GM18870 (cell line): ENCODE measurements around the gene PBX2.
A peak's percentile ranks its signal among the peaks of the same experiment; 100 is the strongest.
"Not testable (repeated sequence)": the region's sequence is repeated elsewhere in the genome, so short reads cannot be mapped to it uniquely, and the experiment has no call there.

ENCODE experiments used
- ATAC-seq: cut with Tn5 transposase; IDR thresholded peaks from one replicate; pipeline ENCODE4 v1.9.1; 2021; ENCODE audit warnings: moderate library complexity; ENCODE audit not compliant: unreplicated experiment

PBX2 gene

GRCh38 chr6:32203426-32204267, 13.6 kb upstream of the PBX2 start:
- no peak for ATAC-seq

- no peak for ATAC-seq
Observed at GRCh38 chr6:32202186-32202585, 12.2 kb upstream of the PBX2 start.

DNA sequence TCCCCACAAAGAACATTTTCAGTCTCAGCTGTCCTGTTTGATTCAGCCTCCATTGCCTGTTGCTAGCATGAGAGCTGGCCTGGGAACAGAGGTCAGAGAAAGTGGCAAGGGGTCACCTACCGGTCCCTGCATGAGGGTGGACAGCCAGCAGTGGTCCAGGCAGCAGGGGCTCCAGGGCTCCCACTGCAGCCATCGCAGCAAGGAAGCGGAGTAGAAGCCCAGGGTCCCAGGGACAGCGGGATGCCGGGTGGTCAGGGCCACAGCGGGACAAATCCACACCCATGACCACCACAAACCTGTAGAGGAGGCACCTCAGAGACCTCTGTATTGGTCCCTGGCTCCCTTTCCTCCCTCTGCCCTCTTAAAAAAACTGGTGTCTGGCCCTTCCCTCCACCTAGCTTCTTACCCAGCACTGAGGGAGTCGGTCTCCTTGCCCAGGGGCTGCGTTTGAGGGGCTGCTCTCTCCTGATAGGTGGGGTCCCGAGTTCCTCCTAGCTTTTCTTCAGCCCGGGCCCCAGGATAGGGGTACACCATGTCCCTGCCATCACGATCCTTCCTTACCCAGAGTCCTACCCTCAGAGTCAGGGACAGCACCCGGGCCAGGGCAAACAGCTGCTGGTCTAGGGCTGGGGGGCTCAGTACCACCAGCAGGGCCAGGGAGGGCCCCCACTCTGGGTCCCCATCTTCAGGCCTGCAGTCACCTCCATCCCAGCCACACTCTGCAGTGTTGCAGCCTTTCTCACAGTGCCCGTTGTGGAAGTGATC, 10.9 kb upstream of the PBX2 start:
- no peak for ATAC-seq

- no peak for ATAC-seq
Observed at GRCh38 chr6:32198866-32199265, 8.9 kb upstream of the PBX2 start.

GRCh38 chr6:32198345-32198696, 8.3 kb upstream of the PBX2 start:
- no peak for ATAC-seq

GRCh38 chr6:32196682-32197616, 6.9 kb upstream of the PBX2 start:
- no peak for ATAC-seq

DNA sequence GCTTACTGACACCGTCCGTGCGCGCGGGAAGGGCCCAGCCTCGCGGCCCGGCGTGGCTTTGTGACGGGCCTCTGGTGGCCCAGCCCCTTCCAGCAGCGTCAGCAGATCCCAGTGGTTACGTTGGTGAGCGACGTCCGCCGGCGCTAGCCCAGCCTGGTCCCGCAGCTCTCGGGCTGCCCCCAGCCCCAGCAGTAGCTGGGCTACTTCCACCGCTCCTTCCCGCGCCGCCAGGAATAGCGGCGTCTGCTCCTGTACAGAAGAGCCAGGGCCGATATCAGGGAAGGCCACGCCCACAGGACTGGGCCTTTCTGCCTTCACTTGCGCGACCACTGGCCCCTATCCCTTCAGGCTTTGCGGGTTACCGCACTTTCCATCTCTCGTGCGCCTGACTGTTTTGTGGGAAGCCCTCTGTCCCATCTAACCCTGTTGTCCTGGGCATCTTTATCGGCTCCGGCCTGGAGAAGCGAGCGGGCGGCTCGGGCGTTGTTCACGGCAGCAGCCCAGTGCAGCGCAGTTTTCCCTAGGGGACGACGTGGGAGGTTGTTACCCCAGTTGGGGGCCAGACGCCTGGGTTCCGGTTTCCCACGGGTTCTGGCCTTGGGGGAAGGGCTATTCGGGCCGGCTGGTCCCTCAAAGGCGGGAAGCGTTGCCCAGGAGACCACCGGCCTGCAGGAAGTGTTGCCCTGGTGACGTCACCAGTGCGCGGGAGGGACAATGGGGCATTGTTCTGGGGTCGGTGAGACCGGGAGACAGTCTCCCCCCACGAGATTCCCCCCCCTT, 6.1 kb upstream of the PBX2 start:
- ATAC-seq: peak; percentile 12

DNA sequence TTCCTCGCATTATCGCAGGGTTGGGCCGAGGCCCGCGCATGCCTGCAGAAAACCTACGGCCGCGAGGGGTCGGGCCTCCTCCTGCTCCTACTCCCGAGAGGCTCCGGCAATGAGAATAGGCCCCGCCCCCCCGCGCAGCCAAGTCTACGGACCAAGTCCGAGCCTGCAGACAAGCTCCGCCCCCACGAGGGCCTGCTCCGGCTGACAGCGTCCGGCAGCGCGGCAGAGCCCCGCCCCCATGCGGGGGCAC, 5.6 kb upstream of the PBX2 start:
- ATAC-seq: peak; percentile 64

- no peak for ATAC-seq
Observed at GRCh38 chr6:32194825-32195651, 5.0 kb upstream of the PBX2 start.

DNA sequence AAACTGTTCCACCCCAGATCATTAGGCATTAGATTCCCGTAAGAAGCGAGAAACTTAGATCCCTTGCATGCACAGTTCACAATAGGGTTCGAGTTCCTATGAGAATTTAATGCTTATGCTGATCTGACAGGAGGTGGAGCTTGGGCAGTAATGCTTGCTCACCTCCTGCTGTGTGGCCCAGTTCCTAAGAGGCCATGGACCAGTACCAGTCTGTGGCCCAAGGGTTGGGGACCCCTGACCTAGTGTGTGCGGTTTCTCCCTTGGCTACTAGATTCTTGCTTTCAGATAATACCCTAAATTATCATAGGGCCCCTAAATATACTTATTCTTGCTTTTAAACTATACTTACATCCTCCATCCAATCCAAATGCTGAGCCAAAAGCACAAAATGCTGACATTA, 4.4 kb upstream of the PBX2 start:
- ATAC-seq: no peak

DNA sequence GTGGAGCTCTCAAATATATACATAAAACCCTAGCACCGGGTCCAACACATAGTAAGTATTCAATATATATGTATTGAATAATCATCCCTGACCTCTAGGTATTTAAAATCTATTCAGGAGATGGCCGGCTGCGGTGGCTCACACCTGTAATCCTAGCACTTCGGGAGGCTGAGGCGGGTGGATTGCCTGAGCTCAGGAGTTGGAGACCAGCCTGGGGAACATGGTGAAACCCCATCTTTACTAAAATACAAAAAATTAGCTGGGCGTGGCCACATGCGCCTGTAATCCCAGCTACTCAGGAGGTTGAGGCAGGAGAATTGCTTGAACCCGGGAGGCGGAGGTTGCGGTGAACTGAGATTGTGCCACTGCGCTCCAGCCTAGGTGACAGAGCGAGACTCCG, 3.1 kb upstream of the PBX2 start:
- ATAC-seq: not testable (repeated sequence)

DNA sequence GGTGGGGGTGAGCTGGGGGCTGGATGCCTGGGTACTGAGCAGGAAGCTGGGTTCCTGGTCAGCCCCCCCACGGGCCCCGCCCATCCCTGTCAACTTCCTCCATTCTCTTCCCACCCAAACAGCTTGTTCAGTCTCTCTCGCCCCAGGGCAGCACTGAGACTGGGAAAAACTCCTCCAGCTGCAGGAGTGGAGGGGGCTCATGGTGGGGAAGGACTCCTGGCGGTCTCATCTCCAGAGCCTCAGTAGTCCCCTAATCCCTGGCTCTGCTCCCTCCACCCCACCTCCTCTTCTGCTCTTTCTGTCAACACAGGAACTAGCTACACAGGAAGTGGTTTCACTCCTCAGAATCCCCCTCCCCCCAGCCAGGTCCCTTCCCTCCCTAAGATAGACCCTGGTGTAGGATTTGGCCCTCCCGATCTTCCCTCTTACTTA, 2.6 kb upstream of the PBX2 start, which contains the start of gene GPSM3:
Gene GPSM3 (minus strand): TSS at position 36 of the 432 bp plus-strand sequence. CDS start 130 bp downstream, outside the sequence.
- ATAC-seq: no peak

- ATAC-seq: no peak
Observed at GRCh38 chr6:32191696-32192607, 1.9 kb upstream of the PBX2 start.

DNA sequence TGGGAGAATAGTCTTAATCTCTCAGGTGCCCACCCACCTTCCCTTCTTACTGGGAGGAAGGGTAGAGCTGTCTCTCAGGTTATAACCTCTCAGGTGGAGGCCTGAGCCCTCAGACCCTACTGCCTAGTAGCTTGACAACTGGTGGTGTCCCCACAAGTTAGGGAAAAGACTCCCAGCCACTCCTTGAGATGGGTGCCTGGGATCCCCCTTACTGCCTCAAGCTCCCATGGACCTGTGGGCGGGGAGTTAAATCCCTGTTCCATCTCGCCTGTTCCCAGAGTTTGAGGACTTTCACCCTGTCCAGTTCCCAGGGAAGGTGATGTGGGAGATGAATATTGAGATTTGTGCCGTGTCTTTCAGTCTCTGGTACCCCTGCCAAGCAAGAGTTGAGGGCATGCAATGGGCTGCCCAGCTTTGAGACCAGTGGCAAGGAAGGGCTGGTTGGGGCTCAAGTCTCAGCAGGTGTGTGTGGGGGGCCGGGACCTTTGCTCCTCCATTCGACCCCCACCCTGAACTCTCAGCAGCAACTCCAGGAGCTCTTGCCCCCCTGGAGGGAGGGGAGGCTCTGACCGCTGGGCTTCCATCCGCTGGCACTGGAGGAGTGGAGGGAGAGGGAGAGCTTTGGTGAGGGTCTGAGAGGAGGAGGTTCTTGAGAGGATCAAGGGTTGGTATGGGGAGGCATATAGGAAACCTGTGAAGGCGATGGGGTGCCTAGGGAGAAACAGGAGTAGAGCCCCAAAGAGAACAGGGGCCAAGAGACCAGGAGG, 1.1 kb upstream of the PBX2 start:
- ATAC-seq: no peak

DNA sequence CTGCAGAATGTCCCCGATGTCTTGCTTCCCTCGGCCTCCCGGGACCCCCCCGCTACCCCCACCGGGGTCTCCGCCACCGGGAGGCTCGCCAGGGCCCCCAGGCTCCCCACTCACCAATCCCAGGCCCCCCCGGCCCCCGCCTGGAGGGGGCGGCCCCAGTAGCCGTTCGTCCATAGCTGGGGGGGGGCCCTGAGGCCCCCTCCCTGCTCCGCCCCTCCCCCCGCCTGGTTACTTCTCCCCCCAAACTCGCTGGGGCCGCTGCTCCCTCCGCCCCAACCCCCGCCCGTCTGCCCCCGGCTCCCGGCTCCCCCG, 304 bp downstream of the PBX2 start:
- no peak for ATAC-seq

GRCh38 chr6:32189069-32189741, 797 bp downstream of the PBX2 start:
- no peak for ATAC-seq

GRCh38 chr6:32188381-32189068, 1.5 kb downstream of the PBX2 start:
- ATAC-seq: no peak
